Sigmoid colon (tissue), 7 donors: ENCODE measurements around the gene NAXE. TPM values are rescaled to one million over a fixed set of nuclear protein-coding genes. Genes with fewer than 3 reads are reported as not detected.
A peak's percentile ranks its signal among the peaks of the same experiment; 100 is the strongest.

Source experiments
- DNase-seq: peaks from one replicate; pipeline ENCODE4 v3.0.0-alpha.2; 2019
- H3K27ac ChIP-seq, 4 donors: fragments of 200-600 bp; sonication (generic); one replicate each; pipeline ENCODE4 v1.5.1; 2016 to 2019; ENCODE audit warnings: mild to moderate bottlenecking in 1 of 4
- H3K27me3 ChIP-seq, 3 donors: fragments of 200-600 bp; sonication (generic); one replicate each; pipeline ENCODE4 v1.5.1; 2019; ENCODE audit warnings: mild to moderate bottlenecking in 1 of 3
- H3K36me3 ChIP-seq, 4 donors: fragments of 200-600 bp; sonication (generic); one replicate each; pipeline ENCODE4 v1.5.1; 2016 to 2019
- H3K4me1 ChIP-seq, 4 donors: fragments of 200-600 bp; sonication (generic); one replicate each; pipeline ENCODE4 v1.5.1; 2017 to 2019
- H3K4me3 ChIP-seq, 4 donors: fragments of 200-600 bp; sonication (generic); one replicate each; pipeline ENCODE4 v1.5.1; 2017 to 2019; ENCODE audit warnings: mild to moderate bottlenecking in 2 of 4, moderate library complexity in 1 of 4
- H3K9me3 ChIP-seq, 4 donors: fragments of 200-600 bp in 3 of 4; sonication (generic) in 3 of 4; one replicate each; pipeline versions ENCODE4 v1.5.1 to v1.6.1; 2013 to 2019
- EP300 ChIP-seq, 4 donors: sonication (generic); formaldehyde crosslinking; IDR thresholded peaks; one replicate each; pipeline ENCODE4 v1.6.1; 2017; ENCODE audit warnings: antibody characterized with exemption in 4 of 4
- POLR2A ChIP-seq, 2 donors: fragments of 450-650 bp; IDR thresholded peaks; one replicate each; pipeline ENCODE4 v1.6.1; 2016; ENCODE audit warnings: antibody characterized with exemption in 2 of 2, mild to moderate bottlenecking in 2 of 2, moderate library complexity in 2 of 2
- POLR2AphosphoS5 ChIP-seq, 4 donors: sonication (generic); formaldehyde crosslinking; IDR thresholded peaks; one replicate each; pipeline ENCODE4 v1.6.1; 2017; ENCODE audit warnings: antibody characterized with exemption in 4 of 4
- WGBS, 2 donors: extraction: QIAGEN DNeasy Blood & Tissue Kit; methylation state at CpG; one replicate each; pipeline ENCODE4 v1.1.7; 2013; 5-methylcytosine and 5-hydroxymethylcytosine counted together
- intact Hi-C: fragments of 100-400 bp; cut with DNase I; formaldehyde crosslinking; loops from one replicate; pipeline ENCODE4 v1.15.1; 2023
- polyA plus RNA-seq, 3 donors: library from polyadenylated mRNA; stranded (reverse); fragments of 200-250 nt; gene quantifications; one replicate each; pipeline ENCODE4 v1.2.3, GENCODE V29; 2013
- total RNA-seq, 4 donors: library from RNA; depleted of rRNA; stranded (reverse); fragments of >200 nt; gene quantifications; one replicate each; pipeline ENCODE4 v1.1.0, GENCODE V29; 2016
- TF ChIP-seq, protein P1 (sequence below), 4 experiments: fragments of 450-650 bp in 3 of 4; fragments of 200-600 bp in 1 of 4; IDR thresholded peaks; one replicate each; pipeline ENCODE4 v1.5.1; 2016 to 2019; ENCODE audit warnings: antibody characterized with exemption in 4 of 4, mild to moderate bottlenecking in 3 of 4, moderate library complexity in 2 of 4
- donor health status: healthy with polysubstance abuse.
- donor health status: Bipolar disorder and iron deficiency.
- donor health status: healthy.

The NAXE gene
- total and polyA plus RNA-seq, 7 donors, result 59.3 to 113 (median 80.8) TPM

DNA sequence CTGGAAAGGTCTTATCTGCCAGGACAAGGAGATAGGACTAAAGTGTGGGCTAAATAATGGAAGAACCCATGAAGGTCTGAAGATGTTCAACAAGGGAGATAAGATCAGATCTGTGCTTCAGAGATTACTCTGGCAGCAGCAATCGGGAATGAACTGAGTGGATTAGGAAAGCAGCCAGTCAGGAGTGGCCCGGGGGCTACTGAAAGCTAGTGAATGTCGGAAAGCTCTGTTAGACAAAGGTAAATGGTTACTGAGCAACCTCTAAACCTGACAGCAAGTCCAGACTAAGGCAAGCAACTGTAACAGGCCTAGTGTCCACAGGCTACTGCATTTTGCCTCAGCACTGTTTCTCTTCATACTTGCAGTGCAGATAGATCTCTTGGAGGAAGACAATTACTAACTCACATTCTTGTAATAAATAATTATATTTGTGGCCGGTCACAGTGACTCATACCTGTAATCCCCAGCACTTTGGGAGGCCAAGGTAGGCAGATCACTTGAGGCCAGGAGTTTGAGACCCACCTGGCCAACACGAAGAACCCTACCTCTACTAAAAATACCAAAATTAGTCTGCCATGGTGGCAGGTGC lies 31.7 kb upstream of the NAXE start:
- H3K9me3 ChIP-seq, result no peaks in the 10 kb centered on the region
- 79 to 84% methylated on average over 5 of the region's 5 CpGs for WGBS, 2 donors
- H3K4me1 ChIP-seq, result no peaks in the 10 kb centered on the region
- no peaks in the 10 kb centered on the region for H3K27me3 ChIP-seq
- H3K36me3 ChIP-seq, result no peaks in the 10 kb centered on the region
- DNase-seq, result peak; percentile 25
- intact Hi-C loops, result no loop called here
- H3K27ac ChIP-seq, result peak overlapping the region in 2 of 4 donors; percentile 22 to 37
- no peak overlapping the region for H3K4me3 ChIP-seq
- TF ChIP-seq, protein P1, sequence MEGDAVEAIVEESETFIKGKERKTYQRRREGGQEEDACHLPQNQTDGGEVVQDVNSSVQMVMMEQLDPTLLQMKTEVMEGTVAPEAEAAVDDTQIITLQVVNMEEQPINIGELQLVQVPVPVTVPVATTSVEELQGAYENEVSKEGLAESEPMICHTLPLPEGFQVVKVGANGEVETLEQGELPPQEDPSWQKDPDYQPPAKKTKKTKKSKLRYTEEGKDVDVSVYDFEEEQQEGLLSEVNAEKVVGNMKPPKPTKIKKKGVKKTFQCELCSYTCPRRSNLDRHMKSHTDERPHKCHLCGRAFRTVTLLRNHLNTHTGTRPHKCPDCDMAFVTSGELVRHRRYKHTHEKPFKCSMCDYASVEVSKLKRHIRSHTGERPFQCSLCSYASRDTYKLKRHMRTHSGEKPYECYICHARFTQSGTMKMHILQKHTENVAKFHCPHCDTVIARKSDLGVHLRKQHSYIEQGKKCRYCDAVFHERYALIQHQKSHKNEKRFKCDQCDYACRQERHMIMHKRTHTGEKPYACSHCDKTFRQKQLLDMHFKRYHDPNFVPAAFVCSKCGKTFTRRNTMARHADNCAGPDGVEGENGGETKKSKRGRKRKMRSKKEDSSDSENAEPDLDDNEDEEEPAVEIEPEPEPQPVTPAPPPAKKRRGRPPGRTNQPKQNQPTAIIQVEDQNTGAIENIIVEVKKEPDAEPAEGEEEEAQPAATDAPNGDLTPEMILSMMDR (IDR thresholded peaks at IDR 0.05), result no peak
- no peak for TF ChIP-seq POLR2AphosphoS5 (IDR thresholded peaks at IDR 0.05)
- TF ChIP-seq EP300 (IDR thresholded peaks at IDR 0.05), result no peak
- TF ChIP-seq POLR2A (IDR thresholded peaks at IDR 0.05), result no peak

- TF ChIP-seq, protein P1 (IDR thresholded peaks at IDR 0.05), result no peak
- no peak for TF ChIP-seq POLR2AphosphoS5 (IDR thresholded peaks at IDR 0.05)
- no peak for TF ChIP-seq POLR2A (IDR thresholded peaks at IDR 0.05)
- TF ChIP-seq EP300 (IDR thresholded peaks at IDR 0.05), result no peak
- Histone ChIP-seq H3K27ac (peak overlapping the region in 2 of 4 donors; percentile 37 to 39), H3K4me1 (no peaks in the 10 kb centered on the region), H3K36me3 (no peaks in the 10 kb centered on the region), H3K9me3 (no peaks in the 10 kb centered on the region), H3K27me3 (no peaks in the 10 kb centered on the region), H3K4me3 (no peak overlapping the region)
- WGBS, 2 donors, result 77 to 78% methylated on average over 5 of the region's 5 CpGs
- intact Hi-C loops, result no loop called here
- peak; percentile 65 for DNase-seq
Observed at GRCh38 chr1:156560585-156561163, 30.9 kb upstream of the NAXE start.

DNA sequence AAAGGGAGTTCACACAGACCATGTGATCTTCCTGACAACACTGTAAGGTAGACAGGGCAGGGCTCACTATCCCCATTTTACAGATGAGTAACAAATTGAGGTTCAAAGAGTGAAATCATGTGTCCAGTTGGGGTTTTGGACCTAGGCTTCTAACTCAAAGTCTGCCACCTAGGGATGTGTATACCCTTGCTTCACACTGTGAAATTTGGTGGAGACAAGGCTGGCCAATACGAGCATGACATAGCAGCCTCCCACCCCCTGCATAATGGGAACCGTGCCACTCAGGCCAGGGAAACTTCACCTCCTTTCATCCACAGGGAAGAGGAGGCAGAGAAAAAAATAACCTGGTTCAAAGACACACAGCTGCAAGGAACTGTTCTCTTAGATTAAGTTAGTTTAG lies 26.1 kb upstream of the NAXE start:
- no peaks in the 10 kb centered on the region for H3K36me3 ChIP-seq
- no peaks in the 10 kb centered on the region for H3K9me3 ChIP-seq
- no peak overlapping the region for H3K27ac ChIP-seq
- H3K4me1 ChIP-seq, result no peaks in the 10 kb centered on the region
- 90 to 92% methylated on average over 2 of the region's 2 CpGs for WGBS, 2 donors
- H3K4me3 ChIP-seq, result no peak overlapping the region
- H3K27me3 ChIP-seq, result peaks cover 0 to 4% (median 0%) of the 10 kb centered on the region in 3 donors
- peak; percentile 32 for DNase-seq
- TF ChIP-seq POLR2A (IDR thresholded peaks at IDR 0.05) (no peak), POLR2AphosphoS5 (IDR thresholded peaks at IDR 0.05) (no peak), EP300 (IDR thresholded peaks at IDR 0.05) (no peak)
- TF ChIP-seq, protein P1 (IDR thresholded peaks at IDR 0.05), result no peak
- intact Hi-C loops, result no loop called here

DNA sequence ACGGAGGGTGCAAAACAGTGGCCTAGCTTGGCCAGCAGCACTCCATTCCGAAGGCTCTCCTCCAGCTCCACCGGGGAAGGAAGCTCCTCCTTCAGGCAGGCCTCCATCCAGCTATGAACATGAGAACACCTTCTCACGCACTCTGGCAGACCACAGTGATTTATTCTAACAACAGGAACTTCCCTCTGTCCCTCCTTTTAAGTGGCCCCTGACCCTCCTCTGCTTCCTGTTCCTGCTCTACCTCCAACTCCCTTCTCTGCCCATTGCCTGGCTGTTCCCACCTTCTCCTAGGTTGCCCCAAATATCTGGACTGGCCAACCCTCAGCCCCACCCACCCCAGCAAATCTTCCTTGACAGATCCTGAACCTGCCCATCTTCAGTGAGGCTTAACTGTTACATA lies 25.1 kb upstream of the NAXE start:
- Histone ChIP-seq H3K9me3 (no peaks in the 10 kb centered on the region), H3K36me3 (no peaks in the 10 kb centered on the region), H3K4me3 (no peak overlapping the region), H3K4me1 (peaks cover 0 to 4% (median 0%) of the 10 kb centered on the region in 4 donors), H3K27ac (no peak overlapping the region), H3K27me3 (peaks cover 0 to 6% (median 4%) of the 10 kb centered on the region in 3 donors)
- 87 to 93% methylated on average over 4 of the region's 4 CpGs for WGBS, 2 donors
- intact Hi-C loops, result no loop called here
- no peak for TF ChIP-seq EP300 (IDR thresholded peaks at IDR 0.05)
- TF ChIP-seq, protein P1 (IDR thresholded peaks at IDR 0.05), result no peak
- no peak for TF ChIP-seq POLR2A (IDR thresholded peaks at IDR 0.05)
- no peak for TF ChIP-seq POLR2AphosphoS5 (IDR thresholded peaks at IDR 0.05)
- DNase-seq, result peak; percentile 24
